Measurements from ENCODE around the gene ZMYND15.

The ZMYND15 gene

GRCh38 chr17:4716081-4716480, 23.6 kb upstream of the ZMYND15 start:
- no peak for DNase-seq

- no peak for DNase-seq
Measured at GRCh38 chr17:4717791-4718190, 21.8 kb upstream of the ZMYND15 start.

GRCh38 chr17:4718276-4718675, 21.4 kb upstream of the ZMYND15 start:
- DNase-seq = no peak

- no peak for DNase-seq
Measured at GRCh38 chr17:4719146-4719545, 20.5 kb upstream of the ZMYND15 start.

- DNase-seq = no peak
Measured at GRCh38 chr17:4719684-4720221, 19.9 kb upstream of the ZMYND15 start.

GRCh38 chr17:4720787-4721186, 18.8 kb upstream of the ZMYND15 start:
- no peak for DNase-seq

GRCh38 chr17:4721203-4722135, 18.2 kb upstream of the ZMYND15 start:
- DNase-seq = no peak

- no peak for DNase-seq
Measured at GRCh38 chr17:4722678-4723240, 16.9 kb upstream of the ZMYND15 start.

- DNase-seq = no peak
Measured at GRCh38 chr17:4724650-4725049, 15.0 kb upstream of the ZMYND15 start.

- no peak for DNase-seq
Measured at GRCh38 chr17:4725646-4726310, 13.9 kb upstream of the ZMYND15 start.

- DNase-seq = no peak
Measured at GRCh38 chr17:4728124-4728523, 11.5 kb upstream of the ZMYND15 start.

GRCh38 chr17:4733073-4733531, 6.5 kb upstream of the ZMYND15 start:
- DNase-seq = no peak

- DNase-seq = no peak
Measured at GRCh38 chr17:4734857-4735475, 4.7 kb upstream of the ZMYND15 start.

- no peak for DNase-seq
Measured at GRCh38 chr17:4735876-4736651, 3.6 kb upstream of the ZMYND15 start.

- DNase-seq = no peak
Measured at GRCh38 chr17:4738136-4739121, 1.2 kb upstream of the ZMYND15 start.

- DNase-seq = no peak
Measured at GRCh38 chr17:4740025-4740351, 355 bp downstream of the ZMYND15 start.

GRCh38 chr17:4740584-4740983, 951 bp downstream of the ZMYND15 start:
- DNase-seq = no peak

- no peak for DNase-seq
Measured at GRCh38 chr17:4741544-4741943, 1.9 kb downstream of the ZMYND15 start.

GRCh38 chr17:4742133-4742532, 2.5 kb downstream of the ZMYND15 start:
- DNase-seq = no peak

- no peak for DNase-seq
Measured at GRCh38 chr17:4742629-4743028, 3.0 kb downstream of the ZMYND15 start.

- DNase-seq = no peak
Measured at GRCh38 chr17:4743216-4743615, 3.6 kb downstream of the ZMYND15 start.

Measured in activated naive CD4-positive, alpha-beta T cell treated with Interleukin-2 at 50 U/mL for 16 hours (primary cell).